GM12878 (cell line): ENCODE data around the gene ING4. TPM values are rescaled to one million over a fixed set of nuclear protein-coding genes. Genes with fewer than 3 reads are reported as not detected.

ENCODE experiments used
- CHD4 ChIP-seq: fragments of 200-600 bp; sonication (generic); IDR thresholded peaks from 2 replicates; pipeline ENCODE4 v1.6.1; 2016; ENCODE audit warnings: mild to moderate bottlenecking
- E4F1 ChIP-seq: fragments of 450-650 bp; IDR thresholded peaks from 2 replicates; pipeline ENCODE4 v1.6.1; 2018; ENCODE audit warnings: borderline replicate concordance, mild to moderate bottlenecking; ENCODE audit not compliant: partially characterized antibody
- EP300 ChIP-seq, 2 experiments: fragments of 150-350 bp in 1 of 2; IDR thresholded peaks; 2 replicates each; pipeline ENCODE4 v1.6.1; 2011 to 2012; ENCODE audit warnings: low read depth in 2 of 2, low read length in 2 of 2, borderline replicate concordance in 1 of 2, improper control_type of control experiment in 1 of 2, inconsistent platforms in 1 of 2; ENCODE audit not compliant: control insufficient read depth in 1 of 2
- ETV6 ChIP-seq, 2 experiments: fragments of 450-650 bp in 1 of 2; IDR thresholded peaks in 1 of 2; conservative IDR thresholded peaks in 1 of 2; 2 replicates each; pipeline ENCODE4 v1.6.1; 2014; ENCODE audit warnings: antibody characterized with exemption in 1 of 2, borderline replicate concordance in 1 of 2, low read depth in 1 of 2, mild to moderate bottlenecking in 1 of 2, moderate library complexity in 1 of 2
- IRF3 ChIP-seq: fragments of 450-650 bp; IDR thresholded peaks from 2 replicates; pipeline ENCODE4 v1.6.1; 2014; ENCODE audit warnings: mild to moderate bottlenecking
- MXI1 ChIP-seq: fragments of 150-350 bp; IDR thresholded peaks from 2 replicates; pipeline ENCODE4 v1.6.1; 2011; ENCODE audit warnings: low read depth, mild to moderate bottlenecking, inconsistent platforms, low read length, improper control_type of control experiment
- polyA plus RNA-seq, 11 experiments: library from polyadenylated mRNA; depleted of rRNA in 4 of 11; unstranded in 6 of 11; stranded (reverse) in 5 of 11; fragments of >200 nt; fragmentation: Nextera tagmentation in 4 of 11; fragmentation: Illumina TruSeq in 1 of 11; extraction: Ambion mirVana in 4 of 11; extraction: Trizol in 1 of 11; gene quantifications; 1 replicate in 1 of 11; 2 replicates in 10 of 11; pipeline versions ENCODE4 v1.2.1 to v1.2.3, GENCODE V29; 2011 to 2016; ENCODE audit warnings: inconsistent platforms in 2 of 11, missing spikeins in 2 of 11, low read depth in 1 of 11
- total RNA-seq, 4 experiments: library from RNA; depleted of rRNA in 3 of 4; stranded (reverse); fragments of >200 nt in 3 of 4; fragmentation: Illumina TruSeq in 1 of 4; extraction: Trizol in 1 of 4; gene quantifications; 2 replicates each; pipeline versions ENCODE4 v1.2.1 to v1.2.3, GENCODE V29; 2013 to 2021
- TF ChIP-seq, protein P1 (sequence below): fragments of 450-650 bp; formaldehyde crosslinking; IDR thresholded peaks from 2 replicates; pipeline ENCODE4 v1.5.0; 2022; ENCODE audit warnings: mild to moderate bottlenecking, missing genetic modification characterization

The ING4 gene
- total and polyA plus RNA-seq, 10 of the 15 experiments (the other 5 are each of a cell fraction or from before 2014, with no cell fraction given): 7.2 to 53.9 (median 21.8) TPM

DNA sequence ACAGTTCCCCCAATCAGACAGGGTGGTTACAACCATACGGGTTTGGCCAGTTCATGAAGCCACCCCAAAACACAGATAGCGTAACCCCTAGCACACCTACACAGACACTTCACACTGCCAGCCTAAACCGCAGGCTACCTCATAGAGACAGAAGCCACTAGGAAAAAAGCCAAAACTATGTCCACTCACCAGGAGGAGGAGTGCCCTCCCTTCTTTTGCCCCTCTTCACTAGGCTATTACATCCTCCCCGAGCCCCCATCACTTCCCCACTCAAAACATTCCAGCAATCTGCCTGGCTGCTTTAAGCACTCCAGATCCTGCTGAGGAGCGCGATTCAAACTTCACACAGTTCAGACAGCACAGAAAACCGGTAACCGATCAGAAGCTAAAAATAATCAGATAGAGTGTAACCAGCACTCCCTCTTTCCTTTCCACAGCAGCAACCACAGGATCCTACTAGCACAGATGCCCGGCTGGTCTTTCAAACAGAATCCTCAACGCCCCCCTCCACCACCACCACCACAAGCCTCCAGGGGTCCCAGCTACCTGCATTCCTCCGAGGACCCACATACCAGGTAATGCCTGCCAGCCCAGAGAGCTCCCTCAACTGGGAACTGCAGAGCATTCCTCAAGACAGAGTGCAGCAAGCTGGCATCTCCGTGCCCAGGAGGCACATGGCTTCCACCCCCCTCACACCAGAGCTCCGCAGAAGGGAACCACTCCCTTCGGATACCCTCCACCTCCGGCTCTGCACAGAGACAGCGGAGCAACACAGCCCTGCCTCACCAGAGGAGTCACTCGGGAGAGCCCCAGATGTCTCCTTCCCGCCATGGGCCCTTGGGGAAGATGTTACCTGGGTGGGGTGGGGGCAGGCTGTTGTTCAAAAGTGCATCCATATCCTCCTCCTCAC lies 57.2 kb downstream of the ING4 start (continued):
- TF ChIP-seq, protein P1, sequence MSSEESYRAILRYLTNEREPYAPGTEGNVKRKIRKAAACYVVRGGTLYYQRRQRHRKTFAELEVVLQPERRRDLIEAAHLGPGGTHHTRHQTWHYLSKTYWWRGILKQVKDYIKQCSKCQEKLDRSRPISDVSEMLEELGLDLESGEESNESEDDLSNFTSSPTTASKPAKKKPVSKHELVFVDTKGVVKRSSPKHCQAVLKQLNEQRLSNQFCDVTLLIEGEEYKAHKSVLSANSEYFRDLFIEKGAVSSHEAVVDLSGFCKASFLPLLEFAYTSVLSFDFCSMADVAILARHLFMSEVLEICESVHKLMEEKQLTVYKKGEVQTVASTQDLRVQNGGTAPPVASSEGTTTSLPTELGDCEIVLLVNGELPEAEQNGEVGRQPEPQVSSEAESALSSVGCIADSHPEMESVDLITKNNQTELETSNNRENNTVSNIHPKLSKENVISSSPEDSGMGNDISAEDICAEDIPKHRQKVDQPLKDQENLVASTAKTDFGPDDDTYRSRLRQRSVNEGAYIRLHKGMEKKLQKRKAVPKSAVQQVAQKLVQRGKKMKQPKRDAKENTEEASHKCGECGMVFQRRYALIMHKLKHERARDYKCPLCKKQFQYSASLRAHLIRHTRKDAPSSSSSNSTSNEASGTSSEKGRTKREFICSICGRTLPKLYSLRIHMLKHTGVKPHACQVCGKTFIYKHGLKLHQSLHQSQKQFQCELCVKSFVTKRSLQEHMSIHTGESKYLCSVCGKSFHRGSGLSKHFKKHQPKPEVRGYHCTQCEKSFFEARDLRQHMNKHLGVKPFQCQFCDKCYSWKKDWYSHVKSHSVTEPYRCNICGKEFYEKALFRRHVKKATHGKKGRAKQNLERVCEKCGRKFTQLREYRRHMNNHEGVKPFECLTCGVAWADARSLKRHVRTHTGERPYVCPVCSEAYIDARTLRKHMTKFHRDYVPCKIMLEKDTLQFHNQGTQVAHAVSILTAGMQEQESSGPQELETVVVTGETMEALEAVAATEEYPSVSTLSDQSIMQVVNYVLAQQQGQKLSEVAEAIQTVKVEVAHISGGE (CRISPR knock-in tag): no peak
- no peak for TF ChIP-seq E4F1
- TF ChIP-seq IRF3: no peak
- TF ChIP-seq CHD4: no peak
- no peak for TF ChIP-seq EP300 (IDR thresholded peaks at IDR 0.05; ENCODE audit: borderline replicate concordance in 1 of 2, control insufficient read depth in 1 of 2, low read depth in 2 of 2, low read length in 2 of 2)
- TF ChIP-seq ETV6 (conservative IDR thresholded peaks at IDR 0.05 in 1 of 2, IDR thresholded peaks at IDR 0.05 in 1 of 2; ENCODE audit: borderline replicate concordance in 1 of 2, low read depth in 1 of 2): no peak
- TF ChIP-seq MXI1: no peak
- TF ChIP-seq, all 136 proteins: peak for 7
